GM12891 (cell line): ENCODE data around the gene NPHP4.

Experiments used
- DNase-seq: peaks from one replicate; pipeline ENCODE4 v3.0.0; 2011; ENCODE audit warnings: low spot score; ENCODE audit not compliant: insufficient read length
- FAIRE-seq: peaks from 2 replicates; lab custom pipeline; 2011; peaks lifted over from hg19 to GRCh38; lab: Jason Lieb, UNC
- PAX5 ChIP-seq: IDR thresholded peaks from 2 replicates; pipeline ENCODE4 v1.6.1; 2011; ENCODE audit warnings: low read length, moderate library complexity, mild to moderate bottlenecking; ENCODE audit not compliant: insufficient read depth, severe bottlenecking
- POLR2A ChIP-seq: IDR thresholded peaks from 2 replicates; pipeline ENCODE4 v1.6.1; 2011; ENCODE audit warnings: low read depth, low read length, control low read depth
- POLR2AphosphoS5 ChIP-seq: IDR thresholded peaks from 2 replicates; pipeline ENCODE4 v1.6.1; 2011; ENCODE audit warnings: low read depth, low read length, control low read depth
- POU2F2 ChIP-seq: IDR thresholded peaks from 2 replicates; pipeline ENCODE4 v1.6.1; 2011; ENCODE audit warnings: low read depth, mild to moderate bottlenecking, control low read depth, low read length, moderate library complexity
- SPI1 ChIP-seq: IDR thresholded peaks from 2 replicates; pipeline ENCODE4 v1.6.1; 2011; ENCODE audit warnings: low read depth, low read length, control low read depth
- TAF1 ChIP-seq: IDR thresholded peaks from 2 replicates; pipeline ENCODE4 v1.6.1; 2011; ENCODE audit warnings: low read depth, low read length, control low read depth

Gene NPHP4

DNA sequence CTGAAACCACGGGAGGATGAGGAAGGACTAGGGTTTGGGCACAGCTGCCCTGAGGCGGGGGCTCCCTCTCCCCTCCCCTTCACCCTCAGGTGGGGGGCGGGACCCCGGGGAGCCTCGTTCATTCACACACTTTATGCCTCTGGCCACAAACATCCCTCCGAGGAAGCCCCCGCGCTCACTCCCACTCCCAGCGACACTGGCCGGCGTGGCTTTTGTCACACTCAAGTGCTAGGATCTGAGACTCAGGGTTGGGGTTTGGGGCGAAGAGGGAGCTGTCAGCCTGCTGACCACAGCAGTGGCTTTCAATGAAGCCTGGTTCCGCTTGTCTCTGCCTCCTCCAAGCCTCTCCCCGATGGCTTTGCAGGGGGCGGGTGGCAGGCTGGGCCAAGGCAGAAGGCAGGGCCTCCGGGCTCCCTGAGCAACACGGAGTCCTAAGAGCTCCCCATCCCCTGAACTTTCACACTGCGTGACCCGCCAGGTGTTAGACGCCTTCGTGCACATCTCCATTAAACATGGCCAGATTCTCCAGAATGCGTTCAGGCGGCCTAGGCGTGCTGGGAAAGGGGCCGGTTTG is 178.1 kb downstream of the NPHP4 start:
- DNase-seq (no peak), FAIRE-seq (no peak)
- TF ChIP-seq TAF1: no peak
- no peak for TF ChIP-seq POLR2A
- TF ChIP-seq PAX5: no peak
- TF ChIP-seq SPI1: no peak
- TF ChIP-seq POU2F2: no peak
- TF ChIP-seq POLR2AphosphoS5: no peak

GRCh38 chr1:5813480-5813879 is 178.7 kb downstream of the NPHP4 start:
- no peak for TF ChIP-seq POLR2A
- TF ChIP-seq POLR2AphosphoS5: no peak
- TF ChIP-seq POU2F2: no peak
- no peak for TF ChIP-seq SPI1
- no peak for TF ChIP-seq TAF1
- TF ChIP-seq PAX5: no peak
- no peak for DNase-seq
- no peak for FAIRE-seq
